ENCODE data around the gene DGKA.
A peak's percentile ranks its signal among the peaks of the same experiment; 100 is the strongest.

The DGKA gene

GRCh38 chr12:55931780-55932550, 1.0 kb downstream of the DGKA start:
- DNase-seq (ENCODE audit: low spot score), result peak; percentile 53

GRCh38 chr12:55932551-55932910, 1.6 kb downstream of the DGKA start:
- no peak for DNase-seq (ENCODE audit: low spot score)

- DNase-seq (ENCODE audit: low spot score), result peak; percentile 45
Measured at GRCh38 chr12:55933169-55933798, 2.3 kb downstream of the DGKA start.

GRCh38 chr12:55933799-55934742, 3.1 kb downstream of the DGKA start:
- no peak for DNase-seq (ENCODE audit: low spot score)

- no peak for DNase-seq (ENCODE audit: low spot score)
Measured at GRCh38 chr12:55934773-55935172, 3.8 kb downstream of the DGKA start.

GRCh38 chr12:55935738-55936151, 4.8 kb downstream of the DGKA start:
- DNase-seq (ENCODE audit: low spot score), result no peak

- DNase-seq (ENCODE audit: low spot score), result no peak
Measured at GRCh38 chr12:55937981-55938380, 7.0 kb downstream of the DGKA start.

GRCh38 chr12:55938826-55939501, 8.0 kb downstream of the DGKA start:
- DNase-seq (ENCODE audit: low spot score), result no peak

GRCh38 chr12:55940065-55940732, 9.2 kb downstream of the DGKA start:
- DNase-seq (ENCODE audit: low spot score), result peak; percentile 90

- DNase-seq (ENCODE audit: low spot score), result no peak
Measured at GRCh38 chr12:55942055-55942454, 11.1 kb downstream of the DGKA start.

- no peak for DNase-seq (ENCODE audit: low spot score)
Measured at GRCh38 chr12:55942577-55943136, 11.7 kb downstream of the DGKA start.

- DNase-seq (ENCODE audit: low spot score), result no peak
Measured at GRCh38 chr12:55946553-55946952, 15.6 kb downstream of the DGKA start.

GRCh38 chr12:55955344-55955743, 24.4 kb downstream of the DGKA start:
- DNase-seq (ENCODE audit: low spot score), result no peak

- DNase-seq (ENCODE audit: low spot score), result peak; percentile 71
Measured at GRCh38 chr12:55955800-55956508, 25.0 kb downstream of the DGKA start.

- DNase-seq (ENCODE audit: low spot score), result no peak
Measured at GRCh38 chr12:55957106-55957859, 26.3 kb downstream of the DGKA start.

GRCh38 chr12:55963760-55964159, 32.8 kb downstream of the DGKA start:
- no peak for DNase-seq (ENCODE audit: low spot score)

- DNase-seq (ENCODE audit: low spot score), result no peak
Measured at GRCh38 chr12:55965240-55965639, 34.3 kb downstream of the DGKA start.

- no peak for DNase-seq (ENCODE audit: low spot score)
Measured at GRCh38 chr12:55965941-55966407, 35.0 kb downstream of the DGKA start, which contains the start of gene PMEL. Gene PMEL, minus strand, starts transcription at chr12:55966042. Its CDS starts 31 bp downstream, at chr12:55966011.
